Mesenchymal stem cell (in vitro differentiated cells and primary cell): Measurements from ENCODE around the gene HMGXB4. TPM values are rescaled to one million over a fixed set of nuclear protein-coding genes. Genes with fewer than 3 reads are reported as not detected.

ENCODE experiments used
- DNase-seq: peaks from one replicate; pipeline ENCODE4 v3.0.0-alpha.2; 2013
- H2AFZ ChIP-seq: one replicate; pipeline ENCODE4 v1.6.1; 2013; ENCODE audit warnings: low read depth, mild to moderate bottlenecking, control low read depth, inconsistent platforms, low read length, moderate library complexity
- H2AK5ac ChIP-seq: 2 replicates; pipeline ENCODE4 v1.6.1; 2013; ENCODE audit warnings: low read length, moderate library complexity, mild to moderate bottlenecking, inconsistent platforms; ENCODE audit not compliant: severe bottlenecking
- H2BK120ac ChIP-seq: one replicate; pipeline ENCODE4 v1.6.1; 2013; ENCODE audit warnings: low read depth, mild to moderate bottlenecking, inconsistent platforms, low read length, moderate library complexity
- H2BK12ac ChIP-seq, 2 experiments: one replicate each; pipeline ENCODE4 v1.6.1; 2013; ENCODE audit warnings: inconsistent platforms in 2 of 2, low read length in 2 of 2, mild to moderate bottlenecking in 2 of 2, moderate library complexity in 2 of 2, control low read depth in 1 of 2
- H2BK15ac ChIP-seq: one replicate; pipeline ENCODE4 v1.6.1; 2013; ENCODE audit warnings: mild to moderate bottlenecking, low read depth, inconsistent platforms; ENCODE audit not compliant: poor library complexity, severe bottlenecking
- H2BK5ac ChIP-seq: 2 replicates; pipeline ENCODE4 v1.6.1; 2013; ENCODE audit warnings: low read depth, mild to moderate bottlenecking, low read length, control low read depth, inconsistent platforms; ENCODE audit not compliant: poor library complexity, severe bottlenecking
- H3K14ac ChIP-seq, 2 experiments: one replicate each; pipeline ENCODE4 v1.6.1; 2013; ENCODE audit warnings: inconsistent platforms in 2 of 2, low read length in 2 of 2, control low read depth in 1 of 2, mild to moderate bottlenecking in 1 of 2, moderate library complexity in 1 of 2
- H3K18ac ChIP-seq, 2 experiments: one replicate each; pipeline ENCODE4 v1.6.1; 2013; ENCODE audit warnings: inconsistent platforms in 2 of 2, low read length in 2 of 2, control low read depth in 1 of 2, low read depth in 1 of 2, mild to moderate bottlenecking in 1 of 2
- H3K23ac ChIP-seq, 2 experiments: one replicate each; pipeline ENCODE4 v1.6.1; 2013; ENCODE audit warnings: inconsistent platforms in 2 of 2, low read length in 2 of 2, mild to moderate bottlenecking in 2 of 2, moderate library complexity in 2 of 2, control low read depth in 1 of 2
- H3K27ac ChIP-seq: 2 replicates; pipeline ENCODE4 v1.5.1; 2013; ENCODE audit warnings: mild to moderate bottlenecking, moderate library complexity, low read length, control low read depth, inconsistent platforms; ENCODE audit not compliant: poor library complexity, severe bottlenecking
- H3K27me3 ChIP-seq, 2 experiments: 2 replicates each; pipeline versions ENCODE4 v1.6.1 to v1.7.0; 2013; ENCODE audit warnings: low read length in 2 of 2, mild to moderate bottlenecking in 2 of 2, moderate library complexity in 2 of 2, control low read depth in 1 of 2, inconsistent platforms in 1 of 2; ENCODE audit not compliant: control insufficient read depth in 1 of 2, insufficient read depth in 1 of 2
- H3K36me3 ChIP-seq, 2 experiments: 2 replicates each; pipeline versions ENCODE4 v1.6.1 to v1.7.0; 2013; ENCODE audit warnings: low read length in 2 of 2, control low read depth in 1 of 2, inconsistent platforms in 1 of 2, low read depth in 1 of 2, mild to moderate bottlenecking in 1 of 2; ENCODE audit not compliant: insufficient read depth in 2 of 2, control insufficient read depth in 1 of 2
- H3K4ac ChIP-seq, 2 experiments: one replicate each; pipeline ENCODE4 v1.6.1; 2013; ENCODE audit warnings: inconsistent platforms in 2 of 2, low read length in 2 of 2, mild to moderate bottlenecking in 2 of 2, moderate library complexity in 2 of 2, control low read depth in 1 of 2, low read depth in 1 of 2
- H3K4me1 ChIP-seq: 2 replicates; pipeline ENCODE4 v1.6.1; 2013; ENCODE audit warnings: low read depth, low read length, control low read depth; ENCODE audit not compliant: control insufficient read depth, insufficient read depth
- H3K4me2 ChIP-seq: 2 replicates; pipeline ENCODE4 v1.6.1; 2013; ENCODE audit warnings: low read length, mild to moderate bottlenecking, inconsistent platforms; ENCODE audit not compliant: poor library complexity, severe bottlenecking
- H3K4me3 ChIP-seq, 2 experiments: 2 replicates each; pipeline versions ENCODE4 v1.5.1 to v1.7.0; 2013; ENCODE audit warnings: low read length in 2 of 2, mild to moderate bottlenecking in 2 of 2, control low read depth in 1 of 2, low read depth in 1 of 2; ENCODE audit not compliant: insufficient read depth in 1 of 2
- H3K79me1 ChIP-seq: replicated peaks from 2 replicates; pipeline ENCODE4 v1.6.1; 2013; ENCODE audit warnings: mild to moderate bottlenecking, control low read depth, low read length, inconsistent platforms; ENCODE audit not compliant: poor library complexity, severe bottlenecking
- H3K9ac ChIP-seq: 2 replicates; pipeline ENCODE4 v1.7.0; 2013; ENCODE audit warnings: mild to moderate bottlenecking, low read length, moderate library complexity
- H3K9me3 ChIP-seq: 2 replicates; pipeline ENCODE4 v1.7.0; 2013; ENCODE audit warnings: mild to moderate bottlenecking, low read length; ENCODE audit not compliant: control insufficient read depth
- H4K8ac ChIP-seq: one replicate; pipeline ENCODE4 v1.6.1; 2013; ENCODE audit warnings: inconsistent platforms, mild to moderate bottlenecking, low read length, moderate library complexity
- H4K91ac ChIP-seq: one replicate; pipeline ENCODE4 v1.6.1; 2013; ENCODE audit warnings: mild to moderate bottlenecking, low read length, inconsistent platforms
- WGBS: methylation state at CpG from one replicate; pipeline ENCODE4 v1.1.7; 2013; ENCODE audit warnings: mixed read lengths; 5-methylcytosine and 5-hydroxymethylcytosine counted together
- polyA plus RNA-seq, 2 experiments: library from polyadenylated mRNA; stranded (reverse); fragments of 200-250 nt; gene quantifications; one replicate each; pipeline ENCODE4 v1.2.3, GENCODE V29; 2013

The HMGXB4 gene
- polyA plus RNA-seq (2013, experiment 1 of 2): 22.0 TPM
- polyA plus RNA-seq (2013, experiment 2 of 2): 22.4 TPM

GRCh38 chr22:35257321-35258190 lies at the start of gene HMGXB4:
TSS of gene HMGXB4 (plus strand) at chr22:35257493. CDS start at chr22:35262391, 4,898 bp downstream.
- H2AFZ ChIP-seq: peak within 1 kb of the TSS; percentile 80
- H3K9me3 ChIP-seq: no peaks in the 10 kb centered on the region
- H3K27ac ChIP-seq: peak within 1 kb of the TSS; percentile 67
- H2BK5ac ChIP-seq: peak within 1 kb of the TSS; percentile 93
- peak within 1 kb of the TSS; percentile 85 to 89 for H3K18ac ChIP-seq
- WGBS: 1% methylated on average over 68 of the region's 84 CpGs
- peak within 1 kb of the TSS; percentile 47 for H2AK5ac ChIP-seq
- H3K23ac ChIP-seq: peak within 1 kb of the TSS; percentile 32 to 69
- no peaks in the 10 kb centered on the region for H3K27me3 ChIP-seq
- peak within 1 kb of the TSS; percentile 94 for H3K9ac ChIP-seq
- DNase-seq: peak; percentile 92
- H3K14ac ChIP-seq: peak within 1 kb of the TSS; percentile 59 to 88
- H3K4ac ChIP-seq: peak within 1 kb of the TSS; percentile 80 to 85
- H2BK15ac ChIP-seq: no peak within 1 kb of the TSS
- peak within 1 kb of the TSS; percentile 88 for H2BK120ac ChIP-seq
- peaks cover 5% of the 10 kb centered on the region for H3K4me1 ChIP-seq
- peaks cover 4% of the 10 kb centered on the region for H3K79me1 ChIP-seq
- H2BK12ac ChIP-seq: peak within 1 kb of the TSS in 1 of 2 experiments; percentile 63
- peak within 1 kb of the TSS; percentile 88 to 92 for H3K4me3 ChIP-seq
- peak within 1 kb of the TSS; percentile 91 for H4K91ac ChIP-seq
- H3K4me2 ChIP-seq: peak within 1 kb of the TSS; percentile 87
- H4K8ac ChIP-seq: peak within 1 kb of the TSS; percentile 84
- H3K36me3 ChIP-seq: peaks cover 5 to 11% of the 10 kb centered on the region in 2 experiments

- Histone ChIP-seq H4K91ac (no peak overlapping the region), H2BK120ac (no peak overlapping the region), H3K79me1 (no peaks in the 10 kb centered on the region), H3K4me3 (no peak overlapping the region), H2AK5ac (no peak overlapping the region), H3K9me3 (no peaks in the 10 kb centered on the region), H2BK12ac (no peak overlapping the region), H3K4me1 (peaks cover 5% of the 10 kb centered on the region), H3K4me2 (no peak overlapping the region), H3K14ac (no peak overlapping the region), H3K36me3 (no peaks in the 10 kb centered on the region), H3K4ac (no peak overlapping the region), H3K23ac (no peak overlapping the region), H4K8ac (no peak overlapping the region), H3K9ac (no peak overlapping the region), H3K18ac (no peak overlapping the region), H2BK15ac (no peak overlapping the region), H3K27ac (no peak overlapping the region), H2AFZ (no peak overlapping the region), H3K27me3 (peaks cover 21 to 28% of the 10 kb centered on the region in 2 experiments), H2BK5ac (no peak overlapping the region)
- DNase-seq: no peak
- 80% methylated on average over 4 of the region's 4 CpGs for WGBS
Observed at GRCh38 chr22:35208003-35208402, 49.3 kb upstream of the HMGXB4 start.

GRCh38 chr22:35209203-35209602 lies 48.1 kb upstream of the HMGXB4 start:
- Histone ChIP-seq H2BK120ac (no peak overlapping the region), H3K9me3 (no peaks in the 10 kb centered on the region), H3K9ac (no peak overlapping the region), H2BK5ac (no peak overlapping the region), H3K23ac (no peak overlapping the region), H3K4ac (no peak overlapping the region), H2AFZ (no peak overlapping the region), H3K14ac (no peak overlapping the region), H3K4me2 (no peak overlapping the region), H3K4me1 (peaks cover 5% of the 10 kb centered on the region), H3K36me3 (no peaks in the 10 kb centered on the region), H3K27ac (no peak overlapping the region), H3K18ac (no peak overlapping the region), H2BK12ac (no peak overlapping the region), H3K27me3 (peaks cover 14 to 28% of the 10 kb centered on the region in 2 experiments), H3K79me1 (no peaks in the 10 kb centered on the region), H2AK5ac (no peak overlapping the region), H4K91ac (no peak overlapping the region), H3K4me3 (no peak overlapping the region), H2BK15ac (no peak overlapping the region), H4K8ac (no peak overlapping the region)
- WGBS: 92% methylated on average over 7 of the region's 7 CpGs
- DNase-seq: no peak

GRCh38 chr22:35212009-35212408 lies 45.3 kb upstream of the HMGXB4 start:
- Histone ChIP-seq H2AFZ (no peak overlapping the region), H2BK12ac (no peak overlapping the region), H3K4me2 (no peak overlapping the region), H3K36me3 (no peaks in the 10 kb centered on the region), H3K18ac (no peak overlapping the region), H3K4me1 (peaks cover 5% of the 10 kb centered on the region), H3K9me3 (no peaks in the 10 kb centered on the region), H3K4me3 (no peak overlapping the region), H3K27ac (no peak overlapping the region), H2AK5ac (no peak overlapping the region), H4K8ac (no peak overlapping the region), H3K23ac (no peak overlapping the region), H3K4ac (no peak overlapping the region), H2BK5ac (no peak overlapping the region), H2BK120ac (no peak overlapping the region), H3K14ac (no peak overlapping the region), H3K9ac (no peak overlapping the region), H2BK15ac (no peak overlapping the region), H4K91ac (no peak overlapping the region), H3K79me1 (no peaks in the 10 kb centered on the region), H3K27me3 (peaks cover 10 to 12% of the 10 kb centered on the region in 2 experiments)
- peak; percentile 26 for DNase-seq
- 53% methylated on average over 2 of the region's 3 CpGs for WGBS
